ENCODE measurements around the gene ACAP1.

The ACAP1 gene

GRCh38 chr17:7309628-7310027, 26.7 kb upstream of the ACAP1 start:
- FAIRE-seq = no peak
- DNase-seq (ENCODE audit: low spot score) = no peak

- no peak for FAIRE-seq
- DNase-seq (ENCODE audit: low spot score) = no peak
Observed at GRCh38 chr17:7311110-7311705, 25.1 kb upstream of the ACAP1 start.

- no peak for FAIRE-seq
Observed at GRCh38 chr17:7312432-7313087, 23.8 kb upstream of the ACAP1 start.

GRCh38 chr17:7313088-7313889, 23.0 kb upstream of the ACAP1 start:
- FAIRE-seq (no peak), DNase-seq (ENCODE audit: low spot score) (no peak)

More at GRCh38 chr17:7312432-7313087, 23.8 kb upstream of the ACAP1 start:
- no peak for DNase-seq (ENCODE audit: low spot score)

GRCh38 chr17:7313890-7314718, 22.2 kb upstream of the ACAP1 start:
- DNase-seq (ENCODE audit: low spot score) (no peak), FAIRE-seq (no peak)

GRCh38 chr17:7314719-7315569, 21.4 kb upstream of the ACAP1 start, which contains the start of gene GPS2:
Gene GPS2 (minus strand): TSS chr17:7315360. CDS start chr17:7315052, 308 bp downstream.
- FAIRE-seq (peak; percentile 50), DNase-seq (ENCODE audit: low spot score) (peak; percentile 88)

- FAIRE-seq = no peak
Observed at GRCh38 chr17:7315570-7316235, 20.6 kb upstream of the ACAP1 start.

GRCh38 chr17:7317161-7317803, 19.0 kb upstream of the ACAP1 start:
- DNase-seq (ENCODE audit: low spot score) (no peak), FAIRE-seq (no peak)

More at GRCh38 chr17:7315570-7316235, 20.6 kb upstream of the ACAP1 start:
- DNase-seq (ENCODE audit: low spot score) = no peak

- FAIRE-seq (no peak), DNase-seq (ENCODE audit: low spot score) (no peak)
Observed at GRCh38 chr17:7318121-7318860, 18.0 kb upstream of the ACAP1 start.

- FAIRE-seq = no peak
Observed at GRCh38 chr17:7321466-7321865, 14.9 kb upstream of the ACAP1 start.

GRCh38 chr17:7322520-7323194, 13.7 kb upstream of the ACAP1 start:
- no peak for DNase-seq (ENCODE audit: low spot score)
- no peak for FAIRE-seq

More at GRCh38 chr17:7321466-7321865, 14.9 kb upstream of the ACAP1 start:
- no peak for DNase-seq (ENCODE audit: low spot score)

- FAIRE-seq = no peak
- DNase-seq (ENCODE audit: low spot score) = peak; percentile 47
Observed at GRCh38 chr17:7323731-7324437, 12.4 kb upstream of the ACAP1 start.

- FAIRE-seq = no peak
- DNase-seq (ENCODE audit: low spot score) = no peak
Observed at GRCh38 chr17:7324438-7324779, 11.9 kb upstream of the ACAP1 start.

- DNase-seq (ENCODE audit: low spot score) = no peak
- no peak for FAIRE-seq
Observed at GRCh38 chr17:7325031-7325528, 11.2 kb upstream of the ACAP1 start.

GRCh38 chr17:7326186-7326585, 10.1 kb upstream of the ACAP1 start:
- no peak for DNase-seq (ENCODE audit: low spot score)
- FAIRE-seq = no peak

GRCh38 chr17:7327056-7327455, 9.3 kb upstream of the ACAP1 start:
- FAIRE-seq (no peak), DNase-seq (ENCODE audit: low spot score) (no peak)

GRCh38 chr17:7327501-7327900, 8.8 kb upstream of the ACAP1 start:
- FAIRE-seq = no peak

More at GRCh38 chr17:7327501-7327900, 8.8 kb upstream of the ACAP1 start:
- DNase-seq (ENCODE audit: low spot score) = no peak

Data from urothelium cell line (cell line).